HG02943 (cell line): Measurements from ENCODE around the gene BCAP31.

Source experiments
- ATAC-seq: cut with Tn5 transposase; IDR thresholded peaks from one replicate; pipeline ENCODE4 v1.9.1; 2021; ENCODE audit warnings: mild to moderate bottlenecking, low read depth, moderate library complexity; ENCODE audit not compliant: unreplicated experiment

The BCAP31 gene

GRCh38 chrX:153662266-153662665 is 61.9 kb downstream of the BCAP31 start:
- ATAC-seq, result no peak

- no peak for ATAC-seq
Observed at GRCh38 chrX:153659268-153659667, 64.9 kb downstream of the BCAP31 start.

GRCh38 chrX:153657161-153657560 is 67.0 kb downstream of the BCAP31 start:
- no peak for ATAC-seq

GRCh38 chrX:153653556-153653955 is 70.6 kb downstream of the BCAP31 start:
- ATAC-seq, result no peak

- ATAC-seq, result no peak
Observed at GRCh38 chrX:153651540-153652079, 72.6 kb downstream of the BCAP31 start.

- no peak for ATAC-seq
Observed at GRCh38 chrX:153650959-153651358, 73.2 kb downstream of the BCAP31 start.
